Body of pancreas (tissue), 4 donors: ENCODE data around the gene CADPS. TPM values are rescaled to one million over a fixed set of nuclear protein-coding genes. Genes with fewer than 3 reads are reported as not detected.

Experiments
- ATAC-seq: fragments of 150-250 bp; one replicate; pipeline ENCODE4 v1.9.1; 2016
- DNase-seq, 4 donors: peaks; one replicate each; pipeline ENCODE4 v3.0.0-alpha.2; 2019
- H3K27ac ChIP-seq, 4 donors: fragments of 200-600 bp; sonication (generic); 1 replicate in 3 of 4; 2 replicates in 1 of 4; pipeline versions ENCODE4 v1.5.1 to v1.6.1; 2016 to 2019; ENCODE audit warnings: mild to moderate bottlenecking in 1 of 4, mixed read lengths in 1 of 4, moderate library complexity in 1 of 4
- H3K27me3 ChIP-seq, 2 donors: fragments of 200-600 bp; sonication (generic); one replicate each; pipeline ENCODE4 v1.6.0; 2016; ENCODE audit warnings: mild to moderate bottlenecking in 1 of 2
- H3K36me3 ChIP-seq, 2 donors: fragments of 200-600 bp; sonication (generic); replicated peaks in 1 of 2; 2 replicates each; pipeline ENCODE4 v1.5.1; 2016; ENCODE audit warnings: low read depth in 2 of 2; ENCODE audit not compliant: insufficient read depth in 1 of 2
- H3K4me1 ChIP-seq: fragments of 200-600 bp; sonication (generic); one replicate; pipeline ENCODE4 v1.6.0; 2016
- H3K4me3 ChIP-seq, 2 donors: fragments of 200-600 bp; sonication (generic); 1 replicate in 1 of 2; 2 replicates in 1 of 2; pipeline ENCODE4 v1.5.1; 2016 to 2019
- H3K9me3 ChIP-seq, 3 donors: fragments of 200-600 bp; sonication (generic); 1 replicate in 2 of 3; 2 replicates in 1 of 3; pipeline ENCODE4 v1.5.1; 2016
- POLR2A ChIP-seq, 3 donors: fragments of 450-650 bp; IDR thresholded peaks; one replicate each; pipeline ENCODE4 v1.6.1; 2016; ENCODE audit warnings: antibody characterized with exemption in 3 of 3, mild to moderate bottlenecking in 2 of 3
- WGBS, 2 donors: methylation state at CpG; one replicate each; pipeline ENCODE4 v1.1.5; 2017; 5-methylcytosine and 5-hydroxymethylcytosine counted together
- intact Hi-C: fragments of 100-400 bp; cut with DNase I; formaldehyde crosslinking; loops from one replicate; pipeline ENCODE4 v1.15.1; 2023
- total RNA-seq, 2 donors: library from RNA; depleted of rRNA; stranded (reverse); fragments of >200 nt; gene quantifications; one replicate each; pipeline ENCODE4 v1.1.0, GENCODE V29; 2016
- TF ChIP-seq, protein P1 (sequence below), 7 experiments: fragments of 450-650 bp in 4 of 7; fragments of 200-600 bp in 3 of 7; sonication (generic) in 3 of 7; IDR thresholded peaks; one replicate each; pipeline ENCODE4 v1.5.1; 2016 to 2019; ENCODE audit warnings: antibody characterized with exemption in 7 of 7

Gene CADPS
- total RNA-seq, 2 donors from 2014 or later = 22.1 to 67.6 TPM

DNA sequence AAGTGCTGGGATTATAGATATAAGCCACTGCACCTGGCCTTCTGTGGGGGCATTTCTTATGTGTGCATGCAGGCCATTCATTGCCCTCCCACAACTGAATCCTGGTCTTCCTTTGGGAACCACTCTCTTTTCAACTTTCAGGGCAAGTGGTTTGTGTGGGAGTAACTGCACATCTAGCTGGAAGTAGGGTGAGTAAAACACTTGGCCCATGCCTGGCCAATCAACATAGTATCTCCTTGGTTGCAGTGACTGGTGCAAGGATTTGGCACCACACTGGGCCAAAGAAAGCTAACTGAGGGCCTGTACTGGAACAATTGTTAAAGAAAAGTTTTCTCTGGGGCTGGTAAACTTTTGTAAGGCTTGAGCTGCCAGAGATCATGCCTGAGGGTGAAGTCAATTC is 312.6 kb downstream of the CADPS start:
- Histone ChIP-seq H3K27ac (no peak overlapping the region), H3K36me3 (no peaks in the 10 kb centered on the region), H3K27me3 (no peaks in the 10 kb centered on the region), H3K4me1 (no peaks in the 10 kb centered on the region), H3K4me3 (no peak overlapping the region), H3K9me3 (no peaks in the 10 kb centered on the region)
- DNase-seq (no peak), ATAC-seq (no peak)
- intact Hi-C loops = no loop called here
- TF ChIP-seq POLR2A (IDR thresholded peaks at IDR 0.05) = no peak
- TF ChIP-seq, protein P1, sequence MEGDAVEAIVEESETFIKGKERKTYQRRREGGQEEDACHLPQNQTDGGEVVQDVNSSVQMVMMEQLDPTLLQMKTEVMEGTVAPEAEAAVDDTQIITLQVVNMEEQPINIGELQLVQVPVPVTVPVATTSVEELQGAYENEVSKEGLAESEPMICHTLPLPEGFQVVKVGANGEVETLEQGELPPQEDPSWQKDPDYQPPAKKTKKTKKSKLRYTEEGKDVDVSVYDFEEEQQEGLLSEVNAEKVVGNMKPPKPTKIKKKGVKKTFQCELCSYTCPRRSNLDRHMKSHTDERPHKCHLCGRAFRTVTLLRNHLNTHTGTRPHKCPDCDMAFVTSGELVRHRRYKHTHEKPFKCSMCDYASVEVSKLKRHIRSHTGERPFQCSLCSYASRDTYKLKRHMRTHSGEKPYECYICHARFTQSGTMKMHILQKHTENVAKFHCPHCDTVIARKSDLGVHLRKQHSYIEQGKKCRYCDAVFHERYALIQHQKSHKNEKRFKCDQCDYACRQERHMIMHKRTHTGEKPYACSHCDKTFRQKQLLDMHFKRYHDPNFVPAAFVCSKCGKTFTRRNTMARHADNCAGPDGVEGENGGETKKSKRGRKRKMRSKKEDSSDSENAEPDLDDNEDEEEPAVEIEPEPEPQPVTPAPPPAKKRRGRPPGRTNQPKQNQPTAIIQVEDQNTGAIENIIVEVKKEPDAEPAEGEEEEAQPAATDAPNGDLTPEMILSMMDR (IDR thresholded peaks at IDR 0.05) = no peak

DNA sequence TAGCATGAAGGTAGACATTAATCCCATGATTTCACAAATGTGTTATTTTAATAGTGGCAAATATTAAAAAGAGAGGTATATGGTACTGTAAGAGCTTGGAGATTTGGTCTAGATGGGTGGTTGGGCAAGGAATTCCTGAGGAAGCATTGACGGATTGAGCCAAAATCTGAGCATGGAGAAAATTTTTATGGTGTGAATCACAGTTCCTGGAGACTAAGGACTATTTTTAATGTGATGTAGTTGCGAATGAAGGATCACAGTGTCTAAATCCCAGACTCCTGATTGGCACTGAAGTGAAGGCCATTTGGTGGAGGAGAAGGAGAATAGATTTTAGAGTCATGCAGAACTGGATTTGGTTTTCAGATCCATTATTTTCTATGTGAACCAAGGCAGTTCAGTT is 313.2 kb downstream of the CADPS start:
- ATAC-seq (no peak), DNase-seq (no peak)
- no peaks in the 10 kb centered on the region for H3K9me3 ChIP-seq
- H3K27ac ChIP-seq = no peak overlapping the region
- intact Hi-C loops = no loop called here
- H3K36me3 ChIP-seq = no peaks in the 10 kb centered on the region
- TF ChIP-seq, protein P1 (IDR thresholded peaks at IDR 0.05) = no peak
- no peak for TF ChIP-seq POLR2A (IDR thresholded peaks at IDR 0.05)
- H3K4me1 ChIP-seq = no peaks in the 10 kb centered on the region
- no peaks in the 10 kb centered on the region for H3K27me3 ChIP-seq
- 66 to 67% methylated on average over 2 of the region's 2 CpGs for WGBS, 2 donors
- no peak overlapping the region for H3K4me3 ChIP-seq

DNA sequence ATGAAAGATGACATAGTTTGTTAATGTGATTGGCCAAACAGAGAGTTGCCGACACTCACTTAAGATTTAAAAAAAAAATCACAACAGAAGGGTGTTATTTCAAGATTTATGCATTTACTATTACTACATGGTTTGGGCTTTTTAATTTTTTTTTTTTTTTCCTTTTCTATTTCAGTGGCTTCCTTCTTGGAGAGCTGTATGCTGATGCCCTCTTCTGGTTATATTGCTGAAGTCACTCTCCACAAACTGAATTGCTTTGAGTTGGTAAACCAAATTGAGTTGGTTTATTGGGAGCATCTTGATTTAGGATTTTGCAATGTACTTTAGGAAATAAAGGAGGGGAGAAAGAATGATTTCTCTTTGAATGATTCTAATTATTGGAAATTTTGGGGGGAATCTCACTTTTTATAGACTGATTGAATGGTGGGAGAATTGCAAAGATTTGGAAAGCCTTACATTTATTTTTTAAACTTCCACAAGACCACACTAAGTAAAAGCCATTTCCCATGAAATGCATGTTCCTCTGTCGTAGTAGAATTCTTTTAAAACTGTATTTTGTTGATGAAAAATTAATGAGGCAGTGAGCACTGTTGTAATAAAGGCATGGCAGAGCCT is 315.3 kb downstream of the CADPS start:
- H3K27ac ChIP-seq = no peak overlapping the region
- no peaks in the 10 kb centered on the region for H3K4me1 ChIP-seq
- WGBS, 2 donors = 10 to 11% methylated on average over 2 of the region's 2 CpGs
- H3K36me3 ChIP-seq = no peaks in the 10 kb centered on the region
- ATAC-seq (no peak), DNase-seq (no peak)
- no peaks in the 10 kb centered on the region for H3K27me3 ChIP-seq
- intact Hi-C loops = no loop called here
- no peak overlapping the region for H3K4me3 ChIP-seq
- no peak for TF ChIP-seq POLR2A (IDR thresholded peaks at IDR 0.05)
- TF ChIP-seq, protein P1 (IDR thresholded peaks at IDR 0.05) = peak in 5 of 7 experiments; percentile 18 to 52 (median 43)
- no peaks in the 10 kb centered on the region for H3K9me3 ChIP-seq

DNA sequence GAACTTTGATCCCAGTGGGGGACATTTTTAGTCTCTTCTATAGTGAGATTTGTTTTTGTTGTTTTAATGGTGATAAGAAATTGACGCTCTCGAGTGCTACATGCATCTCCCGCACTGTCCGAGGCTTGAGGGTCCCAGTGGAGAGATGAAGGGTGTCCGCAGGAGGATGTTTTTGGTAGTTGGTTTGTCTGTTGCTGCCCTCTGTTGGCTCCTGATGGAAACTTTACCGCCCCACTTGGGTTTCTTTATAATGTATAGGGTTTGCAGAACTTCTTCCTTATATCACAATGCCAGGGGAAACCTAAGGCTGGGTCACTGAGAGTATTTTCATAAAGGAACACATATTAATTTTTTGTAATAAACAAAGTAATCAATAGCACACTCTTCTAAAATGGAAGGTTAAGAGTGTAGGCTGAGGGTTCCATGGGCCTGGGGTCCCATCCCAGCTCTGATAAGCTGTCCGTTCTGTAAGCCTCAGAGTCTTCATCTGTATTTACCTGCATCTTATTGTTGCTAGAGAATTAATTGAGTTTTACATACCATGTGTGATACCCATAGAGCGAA is 316.6 kb downstream of the CADPS start:
- WGBS, 2 donors = 31 to 50% methylated on average over 8 of the region's 8 CpGs
- H3K36me3 ChIP-seq = no peaks in the 10 kb centered on the region
- no peaks in the 10 kb centered on the region for H3K9me3 ChIP-seq
- H3K4me1 ChIP-seq = no peaks in the 10 kb centered on the region
- intact Hi-C loops = no loop called here
- ATAC-seq (no peak), DNase-seq (peak in 1 of 4 donors; percentile 14)
- TF ChIP-seq, protein P1 (IDR thresholded peaks at IDR 0.05) = peak in 5 of 7 experiments; percentile 10 to 35 (median 27)
- TF ChIP-seq POLR2A (IDR thresholded peaks at IDR 0.05) = no peak
- no peak overlapping the region for H3K4me3 ChIP-seq
- no peaks in the 10 kb centered on the region for H3K27me3 ChIP-seq
- no peak overlapping the region for H3K27ac ChIP-seq

DNA sequence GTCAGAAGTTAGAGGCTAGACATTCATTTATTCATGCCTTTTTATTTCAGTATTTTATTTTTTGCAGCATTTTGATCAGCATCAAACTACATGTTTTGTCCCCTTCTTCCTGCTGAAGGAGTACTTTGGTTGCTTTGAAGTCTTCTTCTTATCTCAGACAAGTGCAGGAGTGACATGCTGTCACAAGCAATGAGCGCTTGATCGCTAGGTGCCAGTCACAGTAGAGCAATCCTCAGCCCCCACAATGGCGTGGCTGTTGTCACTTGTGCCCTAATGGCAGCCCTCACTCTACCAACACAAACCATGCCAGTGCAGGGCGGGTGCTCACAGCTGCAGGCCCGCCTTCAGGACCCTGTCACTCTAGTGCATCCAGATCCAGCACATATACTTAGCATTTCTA is 317.2 kb downstream of the CADPS start:
- 77 to 87% methylated on average over 5 of the region's 5 CpGs for WGBS, 2 donors
- TF ChIP-seq, protein P1 (IDR thresholded peaks at IDR 0.05) = no peak
- no peak for TF ChIP-seq POLR2A (IDR thresholded peaks at IDR 0.05)
- Histone ChIP-seq H3K9me3 (no peaks in the 10 kb centered on the region), H3K27ac (no peak overlapping the region), H3K27me3 (no peaks in the 10 kb centered on the region), H3K4me3 (no peak overlapping the region), H3K36me3 (no peaks in the 10 kb centered on the region), H3K4me1 (no peaks in the 10 kb centered on the region)
- intact Hi-C loops = no loop called here
- ATAC-seq (no peak), DNase-seq (no peak)
